Fibroblast of the aortic adventitia (primary cell): ENCODE measurements around the gene PRDM16. TPM values are rescaled to one million over a fixed set of nuclear protein-coding genes. Genes with fewer than 3 reads are reported as not detected.

Experiments
- DNase-seq: peaks from one replicate; pipeline ENCODE4 v3.0.0-alpha.2; 2010; ENCODE audit warnings: low read depth
- H3K4me3 ChIP-seq: 2 replicates; pipeline ENCODE4 v1.5.1; 2011; ENCODE audit warnings: low read depth, mild to moderate bottlenecking, control low read depth, low read length, moderate library complexity
- CTCF ChIP-seq: IDR thresholded peaks from 2 replicates; pipeline ENCODE4 v1.5.1; 2011; ENCODE audit warnings: mild to moderate bottlenecking, low read length, control low read depth, inconsistent platforms; ENCODE audit not compliant: insufficient read depth
- total RNA-seq: library from RNA; depleted of rRNA; stranded (reverse); fragments of >200 nt; gene quantifications from 2 replicates; pipeline ENCODE4 v1.2.3, GENCODE V29; 2012; ENCODE audit warnings: low replicate concordance

The PRDM16 gene
- total RNA-seq, 1 donor = 11.3 TPM

GRCh38 chr1:3396411-3396810, 327.4 kb downstream of the PRDM16 start:
- no peak for DNase-seq
- H3K4me3 ChIP-seq = no peak overlapping the region
- TF ChIP-seq CTCF = no peak

DNA sequence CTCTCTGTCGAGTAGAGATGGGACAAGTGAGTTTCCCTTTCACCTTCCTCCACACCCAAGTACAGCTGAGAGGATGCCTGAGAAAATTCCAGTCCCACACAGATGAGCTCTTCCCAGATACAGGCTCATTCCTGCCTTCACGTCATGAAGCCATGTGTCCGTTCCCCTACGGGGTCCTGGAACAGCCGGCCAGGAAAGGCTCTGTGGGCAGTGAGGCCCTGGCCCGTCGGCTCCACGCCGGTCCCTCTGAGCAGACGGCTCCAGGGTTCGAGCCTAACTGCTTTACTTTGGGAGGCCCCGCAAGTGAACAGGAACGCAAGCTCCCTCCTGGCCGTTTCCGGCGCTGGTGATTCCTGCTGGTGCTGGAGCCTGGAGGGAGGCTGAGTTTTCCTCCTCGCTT, 328.3 kb downstream of the PRDM16 start:
- no peak for TF ChIP-seq CTCF
- H3K4me3 ChIP-seq = no peak overlapping the region
- DNase-seq = no peak

GRCh38 chr1:3398396-3399140, 329.6 kb downstream of the PRDM16 start:
- H3K4me3 ChIP-seq = no peak overlapping the region
- DNase-seq = no peak
- TF ChIP-seq CTCF = no peak

GRCh38 chr1:3399732-3400131, 330.7 kb downstream of the PRDM16 start:
- no peak overlapping the region for H3K4me3 ChIP-seq
- TF ChIP-seq CTCF = peak; percentile 24
- DNase-seq = peak; percentile 86

DNA sequence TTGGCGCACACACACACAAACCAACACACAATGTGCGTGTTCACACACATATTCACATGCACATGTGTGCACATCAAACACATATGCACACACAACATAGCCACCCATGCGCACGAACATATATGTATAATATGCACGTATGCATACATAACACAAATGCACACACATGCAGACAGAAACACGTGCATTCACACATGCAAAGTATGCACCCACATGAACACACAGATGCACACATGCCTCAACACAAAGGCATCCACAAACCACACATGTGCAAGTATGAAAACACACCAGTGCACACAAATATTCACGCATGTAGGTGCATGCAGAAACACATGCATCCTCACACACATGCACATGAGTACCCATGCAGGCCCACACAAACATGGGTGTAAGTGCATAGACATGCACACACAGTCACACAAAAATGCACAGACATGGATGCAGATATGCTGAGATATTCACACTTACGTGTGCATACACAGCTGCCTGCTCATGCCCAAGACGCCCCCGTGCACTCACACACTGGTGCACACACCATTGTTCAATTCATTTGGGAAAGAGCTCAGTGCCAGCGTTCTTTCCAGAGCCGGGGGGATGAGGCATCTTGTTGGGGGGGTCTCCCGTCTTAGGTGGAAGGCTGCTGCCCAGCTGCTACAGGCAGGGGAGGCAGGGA, 332.7 kb downstream of the PRDM16 start:
- no peak for TF ChIP-seq CTCF
- no peak overlapping the region for H3K4me3 ChIP-seq
- no peak for DNase-seq

DNA sequence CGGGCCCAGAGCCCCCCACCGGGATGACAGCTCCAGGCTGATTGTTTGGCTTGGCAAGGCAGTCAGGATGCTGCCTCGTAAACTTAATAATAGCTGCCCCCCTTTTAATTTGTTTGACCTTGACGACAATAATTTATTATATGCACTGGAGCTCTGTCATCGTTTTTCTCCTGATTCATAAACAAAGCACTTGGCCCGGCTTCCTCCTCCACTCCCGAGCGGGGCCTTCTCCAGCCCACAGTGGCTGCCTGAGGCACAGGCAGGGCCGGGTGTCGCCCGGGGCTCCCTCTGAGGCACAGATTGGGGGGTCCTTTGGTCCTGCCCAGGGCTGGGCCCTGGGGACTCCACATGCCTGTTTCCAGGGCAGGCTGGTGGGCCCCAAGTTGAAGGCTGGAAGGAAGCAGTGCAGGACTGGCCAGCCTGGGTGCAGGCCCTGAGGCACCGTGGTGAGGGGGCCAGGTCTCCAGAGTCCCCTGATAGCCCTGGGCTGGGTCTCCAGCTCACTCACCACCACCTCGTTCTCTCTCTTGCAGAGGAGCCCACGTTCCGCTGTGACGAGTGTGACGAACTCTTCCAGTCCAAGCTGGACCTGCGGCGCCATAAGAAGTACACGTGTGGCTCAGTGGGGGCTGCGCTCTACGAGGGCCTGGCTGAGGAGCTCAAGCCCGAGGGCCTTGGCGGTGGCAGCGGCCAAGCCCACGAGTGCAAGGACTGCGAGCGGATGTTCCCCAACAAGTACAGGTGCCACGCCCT, 333.4 kb downstream of the PRDM16 start:
- DNase-seq = peak; percentile 65
- no peak overlapping the region for H3K4me3 ChIP-seq
- no peak for TF ChIP-seq CTCF
